ENCODE results near the gene AMMECR1. TPM values are rescaled to one million over a fixed set of nuclear protein-coding genes. Genes with fewer than 3 reads are reported as not detected.
A peak's percentile ranks its signal among the peaks of the same experiment; 100 is the strongest.

Gene AMMECR1
- total RNA-seq, 1 donor from 2014 or later, result 16.1 TPM

DNA sequence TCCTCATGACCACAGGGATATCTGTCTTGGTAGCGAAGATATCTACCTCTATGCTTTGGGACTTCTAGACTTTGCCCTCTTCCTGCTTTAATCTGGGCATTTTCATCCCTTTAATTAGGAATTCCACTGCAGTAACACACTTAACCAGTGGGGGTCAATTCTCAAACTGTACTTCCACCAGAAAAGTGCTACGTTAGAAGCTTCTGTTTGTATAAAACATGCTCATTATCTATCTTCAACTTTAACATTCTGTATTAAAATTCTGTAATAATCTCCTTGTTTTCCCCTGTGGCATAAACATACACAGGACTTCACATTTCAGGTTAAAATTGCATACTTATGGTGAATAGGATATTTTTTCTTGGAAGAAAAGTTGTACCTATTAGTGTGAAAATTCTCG is 105.6 kb downstream of the AMMECR1 start:
- H3K9me3 Mint-ChIP-seq (ENCODE audit: unreplicated experiment), result no peaks in the 10 kb centered on the region
- no peak for DNase-seq (ENCODE audit: low spot score)
- H3K4me1 Mint-ChIP-seq (ENCODE audit: unreplicated experiment), result peaks cover 11% of the 10 kb centered on the region
- no peaks in the 10 kb centered on the region for H3K27me3 Mint-ChIP-seq (ENCODE audit: unreplicated experiment)
- no peak overlapping the region for H3K4me3 Mint-ChIP-seq (ENCODE audit: unreplicated experiment)
- H3K27ac Mint-ChIP-seq (ENCODE audit: unreplicated experiment), result no peak overlapping the region
- TF ChIP-seq, protein P1, sequence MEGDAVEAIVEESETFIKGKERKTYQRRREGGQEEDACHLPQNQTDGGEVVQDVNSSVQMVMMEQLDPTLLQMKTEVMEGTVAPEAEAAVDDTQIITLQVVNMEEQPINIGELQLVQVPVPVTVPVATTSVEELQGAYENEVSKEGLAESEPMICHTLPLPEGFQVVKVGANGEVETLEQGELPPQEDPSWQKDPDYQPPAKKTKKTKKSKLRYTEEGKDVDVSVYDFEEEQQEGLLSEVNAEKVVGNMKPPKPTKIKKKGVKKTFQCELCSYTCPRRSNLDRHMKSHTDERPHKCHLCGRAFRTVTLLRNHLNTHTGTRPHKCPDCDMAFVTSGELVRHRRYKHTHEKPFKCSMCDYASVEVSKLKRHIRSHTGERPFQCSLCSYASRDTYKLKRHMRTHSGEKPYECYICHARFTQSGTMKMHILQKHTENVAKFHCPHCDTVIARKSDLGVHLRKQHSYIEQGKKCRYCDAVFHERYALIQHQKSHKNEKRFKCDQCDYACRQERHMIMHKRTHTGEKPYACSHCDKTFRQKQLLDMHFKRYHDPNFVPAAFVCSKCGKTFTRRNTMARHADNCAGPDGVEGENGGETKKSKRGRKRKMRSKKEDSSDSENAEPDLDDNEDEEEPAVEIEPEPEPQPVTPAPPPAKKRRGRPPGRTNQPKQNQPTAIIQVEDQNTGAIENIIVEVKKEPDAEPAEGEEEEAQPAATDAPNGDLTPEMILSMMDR (IDR thresholded peaks at IDR 0.05; ENCODE audit: unreplicated experiment), result peak; percentile 52
- no peaks in the 10 kb centered on the region for H3K36me3 Mint-ChIP-seq (ENCODE audit: low read depth, unreplicated experiment)

DNA sequence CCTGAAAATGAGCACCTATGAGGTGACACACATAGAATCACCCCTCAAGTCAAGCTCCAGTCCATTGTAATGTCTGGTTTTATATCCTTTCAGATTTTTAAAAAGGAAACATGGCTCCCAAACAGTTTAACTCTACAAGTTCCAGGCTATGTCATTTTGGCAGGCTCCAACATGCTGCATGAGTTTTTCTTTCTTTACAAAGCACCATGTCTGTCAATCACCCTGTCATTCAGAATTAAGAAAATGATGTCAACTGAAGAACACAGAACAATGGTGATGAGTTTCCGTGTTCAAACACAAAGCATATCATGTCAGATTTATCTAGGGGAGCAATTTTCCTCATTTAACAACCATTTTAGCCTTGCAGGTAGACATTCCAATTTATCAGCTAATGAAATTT is 106.5 kb downstream of the AMMECR1 start:
- Mint-ChIP-seq H3K36me3 (ENCODE audit: low read depth, unreplicated experiment) (no peaks in the 10 kb centered on the region), H3K27me3 (ENCODE audit: unreplicated experiment) (no peaks in the 10 kb centered on the region), H3K4me1 (ENCODE audit: unreplicated experiment) (peaks cover 9% of the 10 kb centered on the region), H3K9me3 (ENCODE audit: unreplicated experiment) (no peaks in the 10 kb centered on the region), H3K4me3 (ENCODE audit: unreplicated experiment) (no peak overlapping the region), H3K27ac (ENCODE audit: unreplicated experiment) (no peak overlapping the region)
- no peak for DNase-seq (ENCODE audit: low spot score)
- TF ChIP-seq, protein P1 (IDR thresholded peaks at IDR 0.05; ENCODE audit: unreplicated experiment), result no peak

GRCh38 chrX:110210417-110211139 is 107.3 kb downstream of the AMMECR1 start:
- H3K36me3 Mint-ChIP-seq (ENCODE audit: low read depth, unreplicated experiment), result no peaks in the 10 kb centered on the region
- no peak overlapping the region for H3K27ac Mint-ChIP-seq (ENCODE audit: unreplicated experiment)
- DNase-seq (ENCODE audit: low spot score), result no peak
- H3K4me1 Mint-ChIP-seq (ENCODE audit: unreplicated experiment), result peaks cover 9% of the 10 kb centered on the region
- TF ChIP-seq, protein P1 (IDR thresholded peaks at IDR 0.05; ENCODE audit: unreplicated experiment), result no peak
- no peaks in the 10 kb centered on the region for H3K27me3 Mint-ChIP-seq (ENCODE audit: unreplicated experiment)
- no peaks in the 10 kb centered on the region for H3K9me3 Mint-ChIP-seq (ENCODE audit: unreplicated experiment)
- H3K4me3 Mint-ChIP-seq (ENCODE audit: unreplicated experiment), result no peak overlapping the region

- Mint-ChIP-seq H3K27ac (ENCODE audit: unreplicated experiment) (no peak overlapping the region), H3K36me3 (ENCODE audit: low read depth, unreplicated experiment) (no peaks in the 10 kb centered on the region), H3K4me3 (ENCODE audit: unreplicated experiment) (no peak overlapping the region), H3K4me1 (ENCODE audit: unreplicated experiment) (peaks cover 9% of the 10 kb centered on the region), H3K9me3 (ENCODE audit: unreplicated experiment) (no peaks in the 10 kb centered on the region), H3K27me3 (ENCODE audit: unreplicated experiment) (no peaks in the 10 kb centered on the region)
- TF ChIP-seq, protein P1 (IDR thresholded peaks at IDR 0.05; ENCODE audit: unreplicated experiment), result no peak
- no peak for DNase-seq (ENCODE audit: low spot score)
Measured at GRCh38 chrX:110208092-110208491, 109.8 kb downstream of the AMMECR1 start.

DNA sequence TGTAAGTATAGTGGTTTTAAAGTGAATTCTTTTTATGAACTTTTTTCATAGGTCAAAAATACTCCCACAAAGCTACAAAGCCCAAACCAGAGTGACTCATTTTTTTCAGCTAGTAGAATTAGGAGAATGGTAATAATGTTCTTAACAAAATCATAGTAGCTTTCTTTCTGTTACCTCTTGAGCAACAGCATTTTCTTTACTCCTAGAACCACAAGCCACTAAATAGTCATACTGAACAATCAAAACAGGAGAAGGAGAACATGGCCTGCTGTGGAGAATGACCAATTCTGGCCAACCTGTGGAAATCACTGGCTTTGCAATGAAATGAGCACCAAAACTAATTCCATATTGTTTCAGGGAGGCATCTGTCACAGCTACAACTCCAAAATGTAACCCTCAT is 112.9 kb downstream of the AMMECR1 start:
- no peak overlapping the region for H3K27ac Mint-ChIP-seq (ENCODE audit: unreplicated experiment)
- peaks cover 3% of the 10 kb centered on the region for H3K4me1 Mint-ChIP-seq (ENCODE audit: unreplicated experiment)
- TF ChIP-seq, protein P1 (IDR thresholded peaks at IDR 0.05; ENCODE audit: unreplicated experiment), result no peak
- no peaks in the 10 kb centered on the region for H3K36me3 Mint-ChIP-seq (ENCODE audit: low read depth, unreplicated experiment)
- H3K27me3 Mint-ChIP-seq (ENCODE audit: unreplicated experiment), result no peaks in the 10 kb centered on the region
- H3K4me3 Mint-ChIP-seq (ENCODE audit: unreplicated experiment), result no peak overlapping the region
- no peak for DNase-seq (ENCODE audit: low spot score)
- no peaks in the 10 kb centered on the region for H3K9me3 Mint-ChIP-seq (ENCODE audit: unreplicated experiment)
